ENCODE measurements around the gene KIF21B. TPM values are rescaled to one million over a fixed set of nuclear protein-coding genes. Genes with fewer than 3 reads are reported as not detected.

Gene KIF21B
- total and polyA plus RNA-seq, 2 experiments from 2014 or later = 4.6 to 34.3 TPM

- Mint-ChIP-seq H3K9me3 (peaks cover 11% of the 10 kb centered on the region; the same call in 2 of the 3 replicates), H3K4me3 (no peak overlapping the region), H3K27ac (no peak overlapping the region), H3K27me3 (ENCODE audit: insufficient read depth, low read depth, poor library complexity) (peaks cover 10% of the 10 kb centered on the region), H3K36me3 (ENCODE audit: low read depth) (peaks cover 36% of the 10 kb centered on the region), H3K4me1 (no peaks in the 10 kb centered on the region)
- no peak overlapping the region for H3K4me2 ChIP-seq
- no peak overlapping the region for H2AFZ ChIP-seq
- no peaks in the 10 kb centered on the region for H3K4me1 ChIP-seq (ENCODE audit: insufficient read depth)
- no peak for ATAC-seq
- DNase-seq (ENCODE audit: low spot score) = no peak
- no peaks in the 10 kb centered on the region for H3K9me2 ChIP-seq (ENCODE audit: insufficient read depth)
- H4K20me1 ChIP-seq (replicated peaks; ENCODE audit: insufficient read depth) = peaks cover 2% of the 10 kb centered on the region; the same call in 1 of the 2 replicates
- no peak overlapping the region for H3K4me3 ChIP-seq
- no peaks in the 10 kb centered on the region for H3K79me2 ChIP-seq (replicated peaks; ENCODE audit: insufficient read depth)
- H3K27me3 ChIP-seq (ENCODE audit: insufficient read depth) = no peaks in the 10 kb centered on the region
- no peaks in the 10 kb centered on the region for H3F3A ChIP-seq (replicated peaks; ENCODE audit: low read depth)
- no peak overlapping the region for H3K27ac ChIP-seq (ENCODE audit: low read depth)
- TF ChIP-seq EZH2 (IDR thresholded peaks at IDR 0.05; ENCODE audit: low read depth, unreplicated experiment) (no peak), ZNF331 (CRISPR knock-in tag; IDR thresholded peaks at IDR 0.05; ENCODE audit: low read depth) (no peak), CREB1 (CRISPR knock-in tag; IDR thresholded peaks at IDR 0.05; ENCODE audit: low read depth) (no peak), ZNF462 (CRISPR knock-in tag; IDR thresholded peaks at IDR 0.05) (no peak), REST (IDR thresholded peaks at IDR 0.05; ENCODE audit: unreplicated experiment) (no peak), EZH2phosphoT487 (IDR thresholded peaks at IDR 0.05; ENCODE audit: unreplicated experiment) (no peak), JUNB (IDR thresholded peaks at IDR 0.05; ENCODE audit: unreplicated experiment) (no peak), POLR2AphosphoS5 (IDR thresholded peaks at IDR 0.05; ENCODE audit: low read depth) (no peak), STAT1 (IDR thresholded peaks at IDR 0.05; ENCODE audit: unreplicated experiment) (no peak), CTCF (conservative IDR thresholded peaks at IDR 0.05; ENCODE audit: low read depth in 2 of 2) (no peak), NANOG (IDR thresholded peaks at IDR 0.05; ENCODE audit: borderline replicate concordance) (no peak), ETS1 (IDR thresholded peaks at IDR 0.05) (no peak), ZNF114 (CRISPR knock-in tag; IDR thresholded peaks at IDR 0.05) (no peak)
- peaks cover 19% of the 10 kb centered on the region for H3K36me3 ChIP-seq (ENCODE audit: insufficient read depth)
Observed at GRCh38 chr1:200977071-200977754, 46.3 kb downstream of the KIF21B start.

Data from GM23338 (cell line).